ENCODE data around the gene RIC3. TPM values are rescaled to one million over a fixed set of nuclear protein-coding genes. Genes with fewer than 3 reads are reported as not detected.

Gene RIC3
- polyA plus RNA-seq, 4 donors: 0.45 to 3.7 (median 1.8) TPM

- Histone ChIP-seq H3K4me3 (ENCODE audit: low read depth in 1 of 3, low read length in 3 of 3) (no peak overlapping the region), H3K4me1 (ENCODE audit: control insufficient read depth in 3 of 3, insufficient read depth in 2 of 3, low read depth in 1 of 3, low read length in 2 of 3) (peaks cover 2 to 7% (median 3%) of the 10 kb centered on the region in 3 donors), H3K27ac (ENCODE audit: low read depth in 1 of 3, low read length in 2 of 3) (no peak overlapping the region), H3K36me3 (ENCODE audit: control insufficient read depth in 3 of 3, insufficient read depth in 2 of 3, low read depth in 1 of 3, low read length in 3 of 3) (no peaks in the 10 kb centered on the region), H3K27me3 (ENCODE audit: control insufficient read depth in 3 of 3, insufficient read depth in 3 of 3, low read length in 3 of 3) (peaks cover 0 to 11% (median 0%) of the 10 kb centered on the region in 3 donors), H3K9me3 (ENCODE audit: control insufficient read depth in 2 of 2, insufficient read depth in 1 of 2, low read depth in 1 of 2, low read length in 1 of 2) (no peaks in the 10 kb centered on the region)
- 38 to 53% (median 47%) methylated on average over 3 of the region's 3 CpGs for WGBS, 3 donors
- FAIRE-seq (no peak), DNase-seq (peak in 1 of 2 donors; percentile 19)
These were observed 98.3 kb downstream of the RIC3 start for GRCh38 chr11:8070417-8071115.

GRCh38 chr11:8069771-8070170 is 99.1 kb downstream of the RIC3 start:
- H3K27me3 ChIP-seq (ENCODE audit: control insufficient read depth in 3 of 3, insufficient read depth in 3 of 3, low read length in 3 of 3): peaks cover 0 to 11% (median 0%) of the 10 kb centered on the region in 3 donors
- H3K9me3 ChIP-seq (ENCODE audit: control insufficient read depth in 2 of 2, insufficient read depth in 1 of 2, low read depth in 1 of 2, low read length in 1 of 2): no peaks in the 10 kb centered on the region
- peaks cover 2 to 7% (median 3%) of the 10 kb centered on the region in 3 donors for H3K4me1 ChIP-seq (ENCODE audit: control insufficient read depth in 3 of 3, insufficient read depth in 2 of 3, low read depth in 1 of 3, low read length in 2 of 3)
- DNase-seq (no peak), FAIRE-seq (no peak)
- H3K4me3 ChIP-seq (ENCODE audit: low read depth in 1 of 3, low read length in 3 of 3): no peak overlapping the region
- 74 to 83% (median 81%) methylated on average over 8 of the region's 8 CpGs for WGBS, 3 donors
- no peak overlapping the region for H3K27ac ChIP-seq (ENCODE audit: low read depth in 1 of 3, low read length in 2 of 3)
- no peaks in the 10 kb centered on the region for H3K36me3 ChIP-seq (ENCODE audit: control insufficient read depth in 3 of 3, insufficient read depth in 2 of 3, low read depth in 1 of 3, low read length in 3 of 3)

- no peak for FAIRE-seq
- 11 to 23% (median 21%) methylated on average over 15 of the region's 15 CpGs for WGBS, 3 donors
- H3K4me3 ChIP-seq (ENCODE audit: low read depth in 1 of 3, low read length in 3 of 3): no peak overlapping the region
- H3K27ac ChIP-seq (ENCODE audit: low read depth in 1 of 3, low read length in 2 of 3): peak overlapping the region; percentile 9 to 17 (median 15)
- DNase-seq: peak; percentile 50 to 66
- no peaks in the 10 kb centered on the region for H3K9me3 ChIP-seq (ENCODE audit: control insufficient read depth in 2 of 2, insufficient read depth in 1 of 2, low read depth in 1 of 2, low read length in 1 of 2)
- peaks cover 2 to 7% (median 3%) of the 10 kb centered on the region in 3 donors for H3K4me1 ChIP-seq (ENCODE audit: control insufficient read depth in 3 of 3, insufficient read depth in 2 of 3, low read depth in 1 of 3, low read length in 2 of 3)
- peaks cover 0 to 11% (median 0%) of the 10 kb centered on the region in 3 donors for H3K27me3 ChIP-seq (ENCODE audit: control insufficient read depth in 3 of 3, insufficient read depth in 3 of 3, low read length in 3 of 3)
- no peaks in the 10 kb centered on the region for H3K36me3 ChIP-seq (ENCODE audit: control insufficient read depth in 3 of 3, insufficient read depth in 2 of 3, low read depth in 1 of 3, low read length in 3 of 3)
These were observed 100.1 kb downstream of the RIC3 start for GRCh38 chr11:8068605-8069221.

GRCh38 chr11:8067929-8068575 is 100.8 kb downstream of the RIC3 start:
- FAIRE-seq (no peak), DNase-seq (no peak)
- Histone ChIP-seq H3K36me3 (ENCODE audit: control insufficient read depth in 3 of 3, insufficient read depth in 2 of 3, low read depth in 1 of 3, low read length in 3 of 3) (no peaks in the 10 kb centered on the region), H3K4me3 (ENCODE audit: low read depth in 1 of 3, low read length in 3 of 3) (no peak overlapping the region), H3K4me1 (ENCODE audit: control insufficient read depth in 3 of 3, insufficient read depth in 2 of 3, low read depth in 1 of 3, low read length in 2 of 3) (peaks cover 2 to 7% (median 3%) of the 10 kb centered on the region in 3 donors), H3K9me3 (ENCODE audit: control insufficient read depth in 2 of 2, insufficient read depth in 1 of 2, low read depth in 1 of 2, low read length in 1 of 2) (no peaks in the 10 kb centered on the region), H3K27ac (ENCODE audit: low read depth in 1 of 3, low read length in 2 of 3) (peak overlapping the region; percentile 9 to 17 (median 15)), H3K27me3 (ENCODE audit: control insufficient read depth in 3 of 3, insufficient read depth in 3 of 3, low read length in 3 of 3) (peaks cover 0 to 7% (median 0%) of the 10 kb centered on the region in 3 donors)
- 57 to 68% (median 65%) methylated on average over 13 of the region's 13 CpGs for WGBS, 3 donors

DNA sequence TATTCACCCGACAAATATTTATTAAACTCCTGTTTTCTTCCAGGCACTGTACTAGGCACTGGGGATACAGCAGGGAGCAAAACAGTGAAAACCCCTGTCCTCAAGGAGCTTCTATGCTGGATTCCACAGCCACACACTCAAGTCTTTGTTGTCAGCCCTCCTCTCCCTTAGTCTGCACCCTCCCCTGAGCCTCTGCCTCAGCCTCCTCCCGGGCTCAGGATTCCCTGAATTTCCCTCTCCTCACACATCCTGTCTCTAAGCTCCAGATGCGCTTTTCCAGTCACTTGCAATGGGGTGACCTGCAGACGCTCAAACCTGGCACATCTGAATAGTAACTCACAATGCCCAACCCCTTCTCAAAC is 101.3 kb downstream of the RIC3 start:
- WGBS, 3 donors: 86 to 91% (median 90%) methylated on average over 4 of the region's 4 CpGs
- DNase-seq (no peak), FAIRE-seq (no peak)

DNA sequence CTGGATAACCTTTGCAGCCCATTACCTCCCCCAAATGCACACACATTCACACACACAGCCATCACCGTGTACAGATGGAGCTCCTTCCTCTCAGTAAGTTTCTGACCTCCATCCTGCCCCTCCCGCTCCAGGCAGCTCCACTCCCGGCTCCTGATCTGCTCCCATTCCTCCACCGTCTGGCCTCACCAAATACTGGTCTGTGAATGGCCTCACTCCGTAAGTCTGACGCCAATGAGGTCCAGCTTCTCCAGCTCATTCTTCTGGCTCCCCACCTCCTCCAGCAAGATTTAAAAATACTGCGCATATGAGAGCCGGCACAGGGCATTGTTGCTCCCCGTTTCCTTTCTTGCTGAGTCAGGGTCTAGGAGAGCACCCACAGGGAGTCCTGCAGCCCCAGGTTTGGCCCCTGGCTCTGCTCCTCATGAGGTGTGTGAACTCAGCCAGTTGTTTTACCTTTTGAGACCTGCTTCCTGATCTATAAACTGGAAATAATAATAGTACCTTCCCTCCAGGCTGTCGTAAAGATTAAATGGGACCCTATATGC is 101.8 kb downstream of the RIC3 start:
- Histone ChIP-seq H3K36me3 (ENCODE audit: control insufficient read depth in 3 of 3, insufficient read depth in 2 of 3, low read depth in 1 of 3, low read length in 3 of 3) (no peaks in the 10 kb centered on the region), H3K27me3 (ENCODE audit: control insufficient read depth in 3 of 3, insufficient read depth in 3 of 3, low read length in 3 of 3) (peaks cover 0 to under 1% (median 0%) of the 10 kb centered on the region in 3 donors), H3K27ac (ENCODE audit: low read depth in 1 of 3, low read length in 2 of 3) (no peak overlapping the region), H3K4me1 (ENCODE audit: control insufficient read depth in 3 of 3, insufficient read depth in 2 of 3, low read depth in 1 of 3, low read length in 2 of 3) (peaks cover 2 to 7% (median 3%) of the 10 kb centered on the region in 3 donors), H3K4me3 (ENCODE audit: low read depth in 1 of 3, low read length in 3 of 3) (no peak overlapping the region), H3K9me3 (ENCODE audit: control insufficient read depth in 2 of 2, insufficient read depth in 1 of 2, low read depth in 1 of 2, low read length in 1 of 2) (no peaks in the 10 kb centered on the region)
- DNase-seq (no peak), FAIRE-seq (no peak)
- WGBS, 3 donors: 64 to 70% (median 66%) methylated on average over 10 of the region's 10 CpGs

More for the DNA sequence above, 101.3 kb downstream of the RIC3 start:
- peaks cover 2 to 7% (median 3%) of the 10 kb centered on the region in 3 donors for H3K4me1 ChIP-seq (ENCODE audit: control insufficient read depth in 3 of 3, insufficient read depth in 2 of 3, low read depth in 1 of 3, low read length in 2 of 3)
- H3K36me3 ChIP-seq (ENCODE audit: control insufficient read depth in 3 of 3, insufficient read depth in 2 of 3, low read depth in 1 of 3, low read length in 3 of 3): no peaks in the 10 kb centered on the region
- H3K27ac ChIP-seq (ENCODE audit: low read depth in 1 of 3, low read length in 2 of 3): no peak overlapping the region
- H3K9me3 ChIP-seq (ENCODE audit: control insufficient read depth in 2 of 2, insufficient read depth in 1 of 2, low read depth in 1 of 2, low read length in 1 of 2): no peaks in the 10 kb centered on the region
- H3K4me3 ChIP-seq (ENCODE audit: low read depth in 1 of 3, low read length in 3 of 3): no peak overlapping the region
- peaks cover 0 to 5% (median 0%) of the 10 kb centered on the region in 3 donors for H3K27me3 ChIP-seq (ENCODE audit: control insufficient read depth in 3 of 3, insufficient read depth in 3 of 3, low read length in 3 of 3)

DNA sequence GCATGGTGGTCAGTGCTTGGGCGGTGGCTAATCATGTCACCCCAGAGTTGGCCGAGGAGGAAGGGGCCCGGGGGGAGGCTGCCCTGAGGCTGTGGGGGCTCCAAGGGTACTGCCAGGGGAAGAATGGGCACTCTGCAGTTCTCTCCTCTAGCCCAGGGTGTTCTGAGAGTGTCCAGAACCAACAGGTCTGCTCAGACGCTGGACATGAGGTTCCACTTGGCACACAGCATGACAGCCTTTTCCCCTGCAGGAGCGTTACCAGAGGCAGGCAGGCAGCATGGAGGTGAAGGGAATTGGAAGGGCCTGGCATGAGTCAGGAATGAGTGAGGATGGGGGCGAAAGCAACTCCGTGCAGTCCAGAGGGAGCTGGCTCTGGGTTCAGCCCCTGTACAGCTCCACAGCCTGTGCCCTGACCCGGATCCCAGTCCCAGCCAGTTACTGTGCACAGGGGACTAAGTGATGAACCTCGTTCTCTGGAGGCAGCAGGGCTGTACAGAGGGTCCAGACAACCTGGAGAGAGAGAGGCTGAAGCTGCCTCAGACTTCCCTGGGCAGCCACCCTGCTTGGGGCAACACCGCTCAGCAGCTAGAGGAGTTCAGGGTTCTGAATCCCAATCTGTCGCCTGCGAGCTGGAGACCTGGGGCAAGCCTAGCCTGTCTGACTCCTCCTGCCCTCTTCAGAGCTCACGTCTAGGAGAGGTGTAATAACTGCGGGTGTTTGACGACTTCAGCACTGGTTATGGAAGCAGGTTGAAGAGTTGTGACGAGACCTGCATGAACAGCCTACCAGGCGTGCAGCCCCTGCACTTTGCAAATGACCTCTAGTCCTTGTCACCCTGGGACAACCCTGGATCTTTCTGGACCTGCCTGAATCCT is 102.6 kb downstream of the RIC3 start:
- WGBS, 3 donors: 74 to 83% (median 81%) methylated on average over 17 of the region's 17 CpGs
- Histone ChIP-seq H3K27ac (ENCODE audit: low read depth in 1 of 3, low read length in 2 of 3) (no peak overlapping the region), H3K4me1 (ENCODE audit: control insufficient read depth in 3 of 3, insufficient read depth in 2 of 3, low read depth in 1 of 3, low read length in 2 of 3) (peaks cover 2 to 7% (median 3%) of the 10 kb centered on the region in 3 donors)

More for the DNA sequence above, 102.6 kb downstream of the RIC3 start:
- H3K36me3 ChIP-seq (ENCODE audit: control insufficient read depth in 3 of 3, insufficient read depth in 2 of 3, low read depth in 1 of 3, low read length in 3 of 3): no peaks in the 10 kb centered on the region
- no peak for DNase-seq
- H3K27me3 ChIP-seq (ENCODE audit: control insufficient read depth in 3 of 3, insufficient read depth in 3 of 3, low read length in 3 of 3): no peaks in the 10 kb centered on the region
- H3K4me3 ChIP-seq (ENCODE audit: low read depth in 1 of 3, low read length in 3 of 3): no peak overlapping the region
- no peak for FAIRE-seq
- no peaks in the 10 kb centered on the region for H3K9me3 ChIP-seq (ENCODE audit: control insufficient read depth in 2 of 2, insufficient read depth in 1 of 2, low read depth in 1 of 2, low read length in 1 of 2)
